Neural cell (in vitro differentiated cells): ENCODE data around the gene CCM2L. TPM values are rescaled to one million over a fixed set of nuclear protein-coding genes. Genes with fewer than 3 reads are reported as not detected.
A peak's percentile ranks its signal among the peaks of the same experiment; 100 is the strongest.

Source experiments
- H2AFZ ChIP-seq: fragments of 200-600, 300-800 bp; sonication (generic), shearing (Covaris generic); 2 replicates; pipeline ENCODE4 v1.6.0; 2014; ENCODE audit warnings: low read depth, mild to moderate bottlenecking, antibody characterized with exemption, low read length, moderate library complexity
- H3F3A ChIP-seq: fragments of 200-600 bp; shearing (Covaris generic); 2 replicates; pipeline ENCODE4 v1.6.1; 2016; ENCODE audit warnings: mild to moderate bottlenecking, moderate library complexity, mixed read lengths, antibody characterized with exemption, low read length; ENCODE audit not compliant: insufficient read depth, poor library complexity, severe bottlenecking
- H3K27ac ChIP-seq: fragments of 200-600, 300-800 bp; sonication (generic), shearing (Covaris generic); 2 replicates; pipeline ENCODE4 v1.5.1; 2014; ENCODE audit warnings: mild to moderate bottlenecking, low read length, moderate library complexity
- H3K27me3 ChIP-seq: fragments of 300-800, 200-600 bp; sonication (generic), shearing (Covaris generic); 2 replicates; pipeline ENCODE4 v1.6.0; 2014; ENCODE audit warnings: mild to moderate bottlenecking, low read depth, low read length, moderate library complexity; ENCODE audit not compliant: insufficient read depth
- H3K36me3 ChIP-seq: fragments of 300-800, 200-600 bp; sonication (generic), shearing (Covaris generic); 2 replicates; pipeline ENCODE4 v1.5.1; 2014; ENCODE audit warnings: mild to moderate bottlenecking, antibody characterized with exemption, low read length, moderate library complexity; ENCODE audit not compliant: insufficient read depth
- H3K4me2 ChIP-seq: fragments of 300-800, 200-600 bp; sonication (generic), shearing (Covaris generic); 2 replicates; pipeline ENCODE4 v1.6.0; 2014; ENCODE audit warnings: mild to moderate bottlenecking, low read length
- H3K4me3 ChIP-seq: fragments of 300-800, 200-600 bp; sonication (generic), shearing (Covaris generic); 2 replicates; pipeline ENCODE4 v1.5.1; 2014; ENCODE audit warnings: mild to moderate bottlenecking, low read length, moderate library complexity
- H3K79me2 ChIP-seq: fragments of 200-600 bp; shearing (Covaris generic); replicated peaks from 2 replicates; pipeline ENCODE4 v1.6.0; 2014; ENCODE audit warnings: mild to moderate bottlenecking, low read length, moderate library complexity; ENCODE audit not compliant: insufficient read depth
- H3K9ac ChIP-seq: fragments of 300-800, 200-600 bp; sonication (generic), shearing (Covaris generic); 2 replicates; pipeline ENCODE4 v1.6.1; 2016; ENCODE audit warnings: mild to moderate bottlenecking, low read length, mixed read lengths
- H3K9me2 ChIP-seq: fragments of 200-600 bp; shearing (Covaris generic); 2 replicates; pipeline ENCODE4 v1.6.1; 2016; ENCODE audit warnings: mild to moderate bottlenecking, low read length, mixed read lengths; ENCODE audit not compliant: insufficient read depth
- H3K9me3 ChIP-seq: fragments of 200-600, 300-800 bp; sonication (generic), shearing (Covaris generic); 2 replicates; pipeline ENCODE4 v1.6.1; 2016; ENCODE audit warnings: mild to moderate bottlenecking, mixed run types, low read length, moderate library complexity, mixed read lengths
- H4K20me1 ChIP-seq: fragments of 200-600 bp; shearing (Covaris generic); 2 replicates; pipeline ENCODE4 v1.6.1; 2016; ENCODE audit warnings: mild to moderate bottlenecking, mixed run types; ENCODE audit not compliant: insufficient read depth
- EP300 ChIP-seq: fragments of 450-650 bp; conservative IDR thresholded peaks from 2 replicates; pipeline ENCODE4 v1.6.1; 2014; ENCODE audit warnings: antibody characterized with exemption, mild to moderate bottlenecking, moderate library complexity; ENCODE audit not compliant: poor library complexity, severe bottlenecking
- EZH2 ChIP-seq: fragments of 200-600, 300-800 bp; shearing (Covaris generic), sonication (generic); IDR thresholded peaks from 2 replicates; pipeline ENCODE4 v1.6.1; 2014; ENCODE audit warnings: antibody characterized with exemption, low read length, borderline replicate concordance, mild to moderate bottlenecking; ENCODE audit not compliant: insufficient read depth, poor library complexity, severe bottlenecking
- MXI1 ChIP-seq: fragments of 450-650 bp; conservative IDR thresholded peaks from 2 replicates; pipeline ENCODE4 v1.6.1; 2014; ENCODE audit warnings: antibody characterized with exemption, mild to moderate bottlenecking; ENCODE audit not compliant: poor library complexity, severe bottlenecking
- POLR2AphosphoS5 ChIP-seq: IDR thresholded peaks from 2 replicates; pipeline ENCODE4 v1.6.1; 2012
- TAF1 ChIP-seq: IDR thresholded peaks from 2 replicates; pipeline ENCODE4 v1.6.1; 2012; ENCODE audit warnings: low read depth
- polyA plus RNA-seq: library from polyadenylated mRNA; depleted of rRNA; stranded (reverse); fragments of >200 nt; gene quantifications from 2 replicates; pipeline ENCODE4 v1.2.3, GENCODE V29; 2014
- TF ChIP-seq, protein P1 (sequence below): fragments of 450-650 bp; IDR thresholded peaks from 2 replicates; pipeline ENCODE4 v1.5.1; 2014; ENCODE audit warnings: antibody characterized with exemption, mild to moderate bottlenecking, moderate library complexity; ENCODE audit not compliant: poor library complexity, severe bottlenecking

The CCM2L gene
- polyA plus RNA-seq, 1 donor from 2014 or later, result 3.0 TPM

GRCh38 chr20:32018269-32019155 is 8.3 kb downstream of the CCM2L start:
- no peaks in the 10 kb centered on the region for H3F3A ChIP-seq
- no peaks in the 10 kb centered on the region for H3K79me2 ChIP-seq
- TF ChIP-seq POLR2AphosphoS5, result no peak
- TF ChIP-seq EZH2, result no peak
- no peak for TF ChIP-seq EP300
- TF ChIP-seq, protein P1, sequence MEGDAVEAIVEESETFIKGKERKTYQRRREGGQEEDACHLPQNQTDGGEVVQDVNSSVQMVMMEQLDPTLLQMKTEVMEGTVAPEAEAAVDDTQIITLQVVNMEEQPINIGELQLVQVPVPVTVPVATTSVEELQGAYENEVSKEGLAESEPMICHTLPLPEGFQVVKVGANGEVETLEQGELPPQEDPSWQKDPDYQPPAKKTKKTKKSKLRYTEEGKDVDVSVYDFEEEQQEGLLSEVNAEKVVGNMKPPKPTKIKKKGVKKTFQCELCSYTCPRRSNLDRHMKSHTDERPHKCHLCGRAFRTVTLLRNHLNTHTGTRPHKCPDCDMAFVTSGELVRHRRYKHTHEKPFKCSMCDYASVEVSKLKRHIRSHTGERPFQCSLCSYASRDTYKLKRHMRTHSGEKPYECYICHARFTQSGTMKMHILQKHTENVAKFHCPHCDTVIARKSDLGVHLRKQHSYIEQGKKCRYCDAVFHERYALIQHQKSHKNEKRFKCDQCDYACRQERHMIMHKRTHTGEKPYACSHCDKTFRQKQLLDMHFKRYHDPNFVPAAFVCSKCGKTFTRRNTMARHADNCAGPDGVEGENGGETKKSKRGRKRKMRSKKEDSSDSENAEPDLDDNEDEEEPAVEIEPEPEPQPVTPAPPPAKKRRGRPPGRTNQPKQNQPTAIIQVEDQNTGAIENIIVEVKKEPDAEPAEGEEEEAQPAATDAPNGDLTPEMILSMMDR, result peak; percentile 63
- no peaks in the 10 kb centered on the region for H3K36me3 ChIP-seq
- H3K9me3 ChIP-seq, result no peaks in the 10 kb centered on the region
- peaks cover 38% of the 10 kb centered on the region for H3K27me3 ChIP-seq
- no peak overlapping the region for H3K27ac ChIP-seq
- H3K9ac ChIP-seq, result peak overlapping the region; percentile 42
- H3K9me2 ChIP-seq, result no peaks in the 10 kb centered on the region
- H2AFZ ChIP-seq, result peak overlapping the region; percentile 16
- H3K4me3 ChIP-seq, result peak overlapping the region; percentile 69
- H3K4me2 ChIP-seq, result peak overlapping the region; percentile 56
- H4K20me1 ChIP-seq, result no peaks in the 10 kb centered on the region

DNA sequence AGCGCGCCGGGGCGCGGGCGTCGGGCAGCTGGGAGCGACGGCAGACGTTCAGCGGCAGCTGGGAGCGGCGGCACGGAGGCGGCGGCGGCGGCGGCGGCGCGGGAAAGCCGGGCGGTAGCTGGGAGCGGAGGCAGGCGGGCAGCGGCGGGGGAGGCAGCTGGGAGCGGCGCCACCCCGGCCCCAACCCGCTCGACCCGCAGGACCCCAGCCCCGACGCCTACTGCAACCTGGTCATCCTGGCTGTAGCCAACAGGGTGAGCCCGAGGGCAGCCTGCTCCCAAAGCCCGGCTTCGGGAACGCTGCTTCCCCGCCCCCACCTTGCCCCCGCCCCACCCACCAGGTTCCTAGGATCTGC is 8.9 kb downstream of the CCM2L start:
- no peaks in the 10 kb centered on the region for H3K36me3 ChIP-seq
- no peaks in the 10 kb centered on the region for H3K9me2 ChIP-seq
- peaks cover 38% of the 10 kb centered on the region for H3K27me3 ChIP-seq
- H3K4me2 ChIP-seq, result no peak overlapping the region
- no peak overlapping the region for H2AFZ ChIP-seq
- H3K9ac ChIP-seq, result peak overlapping the region; percentile 42
- no peaks in the 10 kb centered on the region for H4K20me1 ChIP-seq
- no peaks in the 10 kb centered on the region for H3F3A ChIP-seq
- H3K9me3 ChIP-seq, result no peaks in the 10 kb centered on the region
- H3K4me3 ChIP-seq, result peak overlapping the region; percentile 61
- TF ChIP-seq EP300 (no peak), MXI1 (no peak), POLR2AphosphoS5 (no peak), TAF1 (no peak)
- H3K79me2 ChIP-seq, result no peaks in the 10 kb centered on the region
- no peak overlapping the region for H3K27ac ChIP-seq

- Histone ChIP-seq H3K9me3 (no peaks in the 10 kb centered on the region), H3K36me3 (no peaks in the 10 kb centered on the region), H4K20me1 (no peaks in the 10 kb centered on the region), H3K27me3 (peaks cover 38% of the 10 kb centered on the region), H3F3A (no peaks in the 10 kb centered on the region), H3K27ac (no peak overlapping the region), H2AFZ (no peak overlapping the region), H3K4me2 (no peak overlapping the region), H3K9ac (peak overlapping the region; percentile 42), H3K4me3 (peak overlapping the region; percentile 61), H3K9me2 (no peaks in the 10 kb centered on the region), H3K79me2 (no peaks in the 10 kb centered on the region)
- TF ChIP-seq EZH2, result no peak
Measured at GRCh38 chr20:32019563-32020463, 9.6 kb downstream of the CCM2L start.
